ENCODE data around the gene SLC25A45.

- no peak for TF ChIP-seq LEF1 (IDR thresholded peaks at IDR 0.05; ENCODE audit: borderline replicate concordance)
- no peak for TF ChIP-seq BHLHE40 (IDR thresholded peaks at IDR 0.05; ENCODE audit: borderline replicate concordance)
- no peak for TF ChIP-seq TARDBP (IDR thresholded peaks at IDR 0.05)
- no peak for TF ChIP-seq FOXA1 (IDR thresholded peaks at IDR 0.05)
- no peak for TF ChIP-seq SP1 (IDR thresholded peaks at IDR 0.05)
- no peak for TF ChIP-seq HDGF (IDR thresholded peaks at IDR 0.05; ENCODE audit: borderline replicate concordance)
- no peak for TF ChIP-seq FOXM1 (IDR thresholded peaks at IDR 0.05; ENCODE audit: borderline replicate concordance)
- TF ChIP-seq FOXK2 (IDR thresholded peaks at IDR 0.05): no peak
- TF ChIP-seq SUZ12 (IDR thresholded peaks at IDR 0.05): no peak
- TF ChIP-seq NFRKB (IDR thresholded peaks at IDR 0.05): no peak
- TF ChIP-seq L3MBTL2 (conservative IDR thresholded peaks at IDR 0.05): no peak
These were observed 22.3 kb upstream of the SLC25A45 start for GRCh38 chr11:65404638-65405339.

Data from HEK293T (cell line).